HTERT RPE-1 (cell line): ENCODE results near the gene INHBC.
"Not testable (repeated sequence)": the region's sequence is repeated elsewhere in the genome, so short reads cannot be mapped to it uniquely, and the experiment has no call there.

Experiments used
- in situ Hi-C: fragments of 300-500 bp; cut with MboI; formaldehyde crosslinking; loops from 4 replicates; pipeline ENCODE4 v1.14.3; 2020; ENCODE audit warnings: low sequenced_read_pairs

Gene INHBC

GRCh38 chr12:57428965-57429364, 5.6 kb upstream of the INHBC start:
- in situ Hi-C loops = no loop called here

GRCh38 chr12:57429473-57430111, 5.0 kb upstream of the INHBC start:
- in situ Hi-C loops = no loop called here

- in situ Hi-C loops = no loop called here
Observed at GRCh38 chr12:57430112-57430930, 4.3 kb upstream of the INHBC start.

GRCh38 chr12:57430931-57431566, 3.5 kb upstream of the INHBC start, which contains the start of gene R3HDM2:
TSS of gene R3HDM2 (minus strand) at chr12:57431043. CDS start at chr12:57310428, 120,615 bp downstream.
- in situ Hi-C loops = no loop called here

GRCh38 chr12:57431654-57432188, 2.9 kb upstream of the INHBC start:
- in situ Hi-C loops = no loop called here

GRCh38 chr12:57433370-57433769, 1.2 kb upstream of the INHBC start:
- in situ Hi-C loops = no loop called here

GRCh38 chr12:57435293-57435692, 709 bp downstream of the INHBC start:
- in situ Hi-C loops = no loop called here

GRCh38 chr12:57438400-57438799, 3.8 kb downstream of the INHBC start:
- in situ Hi-C loops = no loop called here

GRCh38 chr12:57439762-57440266, 5.2 kb downstream of the INHBC start:
- in situ Hi-C loops = no loop called here

GRCh38 chr12:57441393-57441792, 6.8 kb downstream of the INHBC start:
- in situ Hi-C loops = not testable (repeated sequence)

- in situ Hi-C loops = no loop called here
Observed at GRCh38 chr12:57441846-57442427, 7.4 kb downstream of the INHBC start.

GRCh38 chr12:57444337-57444736, 9.8 kb downstream of the INHBC start:
- in situ Hi-C loops = not testable (repeated sequence)

- in situ Hi-C loops = no loop called here
Observed at GRCh38 chr12:57444744-57445143, 10.2 kb downstream of the INHBC start.

GRCh38 chr12:57446292-57446960, 11.8 kb downstream of the INHBC start:
- in situ Hi-C loops = no loop called here

GRCh38 chr12:57448669-57449068, 14.1 kb downstream of the INHBC start:
- in situ Hi-C loops = no loop called here

- in situ Hi-C loops = no loop called here
Observed at GRCh38 chr12:57449375-57449774, 14.8 kb downstream of the INHBC start.

- in situ Hi-C loops = no loop called here
Observed at GRCh38 chr12:57450057-57450456, 15.5 kb downstream of the INHBC start.

GRCh38 chr12:57451233-57451778, 16.7 kb downstream of the INHBC start:
- in situ Hi-C loops = no loop called here

GRCh38 chr12:57452181-57452936, 17.8 kb downstream of the INHBC start:
- in situ Hi-C loops = no loop called here
